HG03025 (cell line): Measurements from ENCODE around the gene PTK7.
"Not testable (repeated sequence)": the region's sequence is repeated elsewhere in the genome, so short reads cannot be mapped to it uniquely, and the experiment has no call there.

Experiments
- ATAC-seq: cut with Tn5 transposase; IDR thresholded peaks from one replicate; pipeline ENCODE4 v1.9.1; 2021; ENCODE audit warnings: mild to moderate bottlenecking, moderate library complexity; ENCODE audit not compliant: unreplicated experiment, low FRiP score

Gene PTK7

DNA sequence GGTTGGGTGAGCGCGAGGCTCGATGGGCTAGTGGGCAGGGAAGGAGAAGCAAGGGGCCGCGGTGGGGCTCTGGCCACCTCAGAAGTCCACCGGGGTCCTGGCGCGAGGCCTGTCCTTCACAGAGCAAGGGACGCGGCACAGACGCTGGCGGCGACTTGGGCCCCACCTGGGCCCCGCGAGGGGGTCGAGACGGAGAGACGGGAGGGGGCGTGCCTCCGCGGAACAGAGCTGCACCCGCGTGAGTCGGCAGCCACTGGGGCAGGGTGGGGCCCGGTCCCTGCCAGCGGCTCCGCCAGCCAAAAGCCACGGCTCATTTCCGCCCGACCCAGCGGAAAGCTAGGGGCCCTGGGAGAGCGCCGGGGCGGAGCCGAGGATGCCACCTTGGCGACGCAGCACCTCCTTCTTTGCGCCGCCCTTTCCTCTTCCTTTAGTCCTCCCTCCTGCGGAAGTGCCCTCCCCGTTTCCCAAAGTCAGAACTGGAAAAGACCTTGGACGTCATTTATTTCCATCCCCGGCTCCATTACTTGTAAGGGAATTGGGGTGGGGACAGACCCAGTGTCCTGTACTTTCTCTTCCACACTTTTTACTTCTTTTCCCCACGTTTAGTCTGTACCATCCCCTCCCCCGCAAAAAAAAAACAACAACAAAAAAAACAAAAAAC lies 22.4 kb upstream of the PTK7 start, which contains the start of gene CUL7:
Gene CUL7 (minus strand): TSS at position 307 of the 661 bp plus-strand sequence. CDS start 1,063 bp downstream, outside the sequence.
- ATAC-seq = peak; percentile 59

DNA sequence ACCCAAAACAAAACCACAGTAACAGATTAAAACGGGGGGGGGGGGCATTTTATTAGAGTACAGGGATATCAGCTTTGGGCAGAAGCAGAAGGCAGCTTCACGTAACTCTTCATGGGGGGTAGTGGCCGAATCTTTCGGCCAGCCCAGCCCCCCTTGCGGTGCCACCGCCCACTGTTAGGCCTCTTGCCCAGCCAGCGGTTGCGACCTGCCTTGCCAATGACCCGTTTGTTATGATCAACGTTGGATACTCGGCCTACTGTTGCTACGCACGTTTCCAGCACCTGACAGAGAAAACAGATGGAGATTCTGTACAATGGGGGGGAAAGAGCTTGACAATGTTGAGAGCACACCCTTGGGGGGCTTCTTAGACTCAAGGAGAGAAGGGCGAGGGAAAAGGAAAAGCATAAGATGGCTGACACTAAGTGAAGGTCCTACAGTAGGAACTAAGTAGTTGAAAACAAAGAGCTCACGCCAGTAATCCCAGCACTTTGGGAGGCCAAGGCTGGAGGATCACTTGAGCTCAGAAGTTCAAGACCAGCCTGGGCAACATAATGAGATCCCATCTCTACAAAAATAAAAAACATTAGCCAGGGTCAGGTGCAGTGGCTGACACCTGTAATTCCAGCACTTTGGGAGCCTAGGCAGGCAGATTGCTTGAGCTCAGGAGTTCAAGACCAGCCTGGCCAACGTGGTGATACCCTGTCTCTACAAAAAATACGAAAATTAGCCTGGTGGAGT lies 21.7 kb upstream of the PTK7 start:
- ATAC-seq = no peak

DNA sequence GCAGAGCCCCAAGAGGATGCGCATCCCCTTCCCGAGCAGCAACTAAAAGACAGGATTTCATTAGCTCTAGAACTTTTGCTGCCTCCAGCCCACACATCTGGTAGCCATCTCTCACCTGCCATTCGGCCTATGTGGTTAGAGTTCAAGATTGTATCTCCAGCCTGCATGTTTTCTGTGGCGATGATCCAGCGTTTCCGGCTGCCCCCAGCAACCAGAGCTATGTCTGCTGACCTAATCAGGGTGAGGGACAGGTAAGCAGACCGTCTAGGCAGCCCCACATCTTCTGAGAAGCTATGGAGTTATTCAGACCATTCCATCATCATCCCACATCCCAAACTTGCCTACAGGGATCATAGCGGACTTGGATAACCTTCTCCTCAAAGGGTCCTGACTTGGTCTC lies 20.1 kb upstream of the PTK7 start:
- no peak for ATAC-seq

DNA sequence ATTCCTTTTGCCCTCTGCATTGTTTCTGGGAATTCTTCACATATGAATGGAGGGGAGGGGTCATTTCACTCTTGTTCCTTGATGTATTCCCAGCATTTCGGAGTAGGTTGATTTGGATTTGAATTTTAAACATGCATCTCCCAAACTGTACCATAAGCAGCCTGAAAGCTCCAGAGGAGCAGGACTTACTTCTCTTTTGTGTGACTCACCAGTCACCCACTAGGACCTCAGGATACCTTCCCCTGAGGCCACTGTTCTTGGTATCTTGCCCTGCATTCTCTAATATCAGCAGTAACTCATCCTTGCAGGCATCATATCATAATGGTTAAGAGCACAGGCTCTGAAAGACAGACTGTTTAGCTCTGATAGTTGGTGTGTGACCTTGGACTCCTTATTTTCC lies 17.6 kb upstream of the PTK7 start:
- ATAC-seq = no peak

DNA sequence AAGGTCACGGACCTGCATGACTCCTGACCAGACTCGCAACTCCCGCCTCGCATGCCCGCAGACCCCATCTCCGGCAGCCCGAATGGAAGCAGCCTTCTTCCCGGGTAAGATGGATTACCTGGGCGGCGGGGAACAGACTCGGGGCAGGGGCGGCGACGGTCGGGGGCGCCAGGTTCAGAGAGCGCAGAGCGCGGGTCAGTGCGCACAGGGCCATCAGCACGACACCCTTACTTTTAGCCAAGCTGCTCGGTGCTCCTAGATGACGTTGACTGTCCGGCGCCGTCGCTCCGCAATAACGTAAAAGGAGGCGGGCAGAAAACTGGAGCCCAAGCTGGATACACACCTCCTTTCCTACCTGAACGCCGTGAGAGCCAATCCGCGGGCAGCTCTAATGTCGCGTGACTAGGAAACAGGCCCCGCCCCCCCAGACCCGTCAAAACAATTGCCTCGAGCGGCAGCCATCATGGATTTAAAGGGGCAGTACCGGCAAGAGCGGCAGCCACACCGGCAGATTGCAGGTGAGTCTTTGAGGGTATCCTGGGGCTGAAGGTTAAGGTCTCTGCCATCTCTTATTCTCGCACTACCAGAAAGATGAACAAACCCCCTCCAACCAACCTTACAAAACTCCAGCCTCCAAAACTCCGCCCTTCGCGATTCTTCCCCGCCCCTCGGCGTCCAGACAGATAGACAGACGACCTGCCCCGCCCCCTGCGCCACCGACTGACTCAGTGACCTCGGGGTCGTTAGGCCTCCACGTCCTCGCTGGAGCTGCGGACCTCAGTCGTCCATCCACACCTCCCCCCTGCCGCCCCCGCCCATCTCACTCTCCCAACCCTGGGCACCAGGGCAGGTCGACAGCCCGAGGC lies 16.7 kb upstream of the PTK7 start, which contains the start of the genes KLC4 and MRPL2:
Gene KLC4 (plus strand): TSS at position 464 of the 866 bp plus-strand sequence. CDS start 1,705 bp downstream, outside the sequence.
Gene MRPL2 (minus strand): TSS at position 267 of the 866 bp plus-strand sequence. CDS start 53 bp downstream, at position 214.
- ATAC-seq = peak; percentile 88

DNA sequence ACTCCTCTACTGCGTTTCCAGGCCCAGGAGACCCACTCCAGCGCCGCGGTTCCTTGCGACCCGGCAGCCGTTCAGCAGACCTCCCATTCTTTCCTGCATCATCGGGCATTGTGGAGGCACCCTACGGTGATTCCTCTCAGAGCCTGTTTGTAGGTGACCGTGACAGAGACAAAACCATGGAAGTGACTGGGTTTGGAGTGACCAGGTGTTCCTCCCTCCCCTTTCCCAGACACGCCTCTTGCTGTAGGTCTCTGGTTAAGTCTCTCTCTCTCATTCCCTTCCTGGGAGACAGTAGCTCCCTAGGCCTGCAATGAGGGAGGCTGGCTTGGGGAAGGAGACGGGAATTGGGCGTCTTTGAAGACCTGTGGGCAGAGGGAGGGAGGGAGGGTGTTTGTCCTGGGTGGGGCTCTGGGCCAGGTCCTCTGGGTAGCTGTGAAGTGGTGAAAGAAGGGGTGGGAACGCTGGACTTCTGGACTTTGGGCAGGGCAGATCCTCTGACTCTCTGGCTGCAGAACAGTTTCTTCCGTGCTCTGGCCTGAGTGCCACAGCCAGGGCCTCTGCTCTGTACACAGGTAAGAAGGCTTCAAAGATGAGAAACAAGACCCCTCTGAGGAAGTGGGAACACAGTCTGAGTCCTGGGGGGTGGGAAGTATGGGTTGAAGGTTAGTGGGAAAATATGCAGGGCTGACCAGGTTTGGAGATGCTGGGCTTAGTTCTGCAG lies 15.9 kb upstream of the PTK7 start:
- no peak for ATAC-seq

DNA sequence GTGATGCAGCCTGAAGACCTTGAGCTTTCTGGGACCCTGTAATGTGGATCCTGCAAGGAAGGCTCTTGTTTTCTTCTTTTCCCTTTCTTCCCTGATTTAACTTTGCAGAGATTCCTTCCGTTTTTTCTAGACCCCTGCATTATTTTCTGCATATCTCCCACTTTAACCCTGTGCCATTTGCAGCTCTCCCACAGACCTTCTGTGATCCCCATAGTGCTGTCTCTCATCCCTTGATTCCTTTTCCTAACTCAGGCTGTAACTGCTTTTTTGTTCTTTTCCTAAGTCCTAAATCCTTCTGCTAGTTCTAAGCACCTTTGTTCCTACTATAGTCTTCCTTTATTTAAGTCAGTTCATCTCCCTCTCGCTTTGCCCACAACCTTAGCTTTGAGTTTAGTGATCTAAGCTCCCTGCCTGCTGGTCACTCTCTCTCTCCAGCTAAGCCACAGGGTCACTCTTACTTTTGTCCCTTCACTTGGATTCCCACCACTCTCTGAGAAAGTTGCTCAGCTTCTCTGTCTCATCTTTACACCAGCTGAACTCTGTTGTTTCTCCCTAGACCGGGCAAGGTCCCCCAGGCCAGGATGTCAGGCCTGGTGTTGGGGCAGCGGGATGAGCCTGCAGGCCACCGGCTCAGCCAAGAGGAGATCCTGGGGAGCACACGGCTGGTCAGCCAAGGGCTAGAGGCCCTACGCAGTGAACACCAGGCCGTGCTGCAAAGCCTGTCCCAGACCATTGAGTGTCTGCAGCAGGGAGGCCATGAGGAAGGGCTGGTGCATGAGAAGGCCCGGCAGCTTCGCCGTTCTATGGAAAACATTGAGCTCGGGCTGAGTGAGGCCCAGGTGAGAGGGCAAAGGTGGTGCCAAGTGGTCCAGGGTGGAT lies 15.1 kb upstream of the PTK7 start:
- ATAC-seq = no peak

DNA sequence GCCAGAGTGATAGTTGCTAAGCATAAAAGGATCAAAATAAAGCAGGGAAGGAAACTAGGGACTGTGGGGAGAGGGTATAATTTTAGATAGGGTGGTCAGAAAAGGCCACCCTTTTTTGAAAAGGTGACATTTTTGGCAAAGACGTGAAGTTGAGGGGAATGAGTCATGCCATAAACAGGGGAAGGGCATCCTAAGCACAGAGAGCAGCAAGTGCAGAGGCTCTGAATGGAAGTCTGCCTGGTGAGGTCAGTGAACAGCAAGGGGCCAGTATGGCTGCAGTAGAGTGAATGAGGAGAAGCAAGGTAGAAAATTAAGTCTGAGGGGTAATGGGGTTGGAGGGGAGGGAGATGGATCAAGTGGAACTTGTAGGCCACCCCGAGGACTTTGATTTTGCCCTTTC lies 14.3 kb upstream of the PTK7 start:
- ATAC-seq = no peak

DNA sequence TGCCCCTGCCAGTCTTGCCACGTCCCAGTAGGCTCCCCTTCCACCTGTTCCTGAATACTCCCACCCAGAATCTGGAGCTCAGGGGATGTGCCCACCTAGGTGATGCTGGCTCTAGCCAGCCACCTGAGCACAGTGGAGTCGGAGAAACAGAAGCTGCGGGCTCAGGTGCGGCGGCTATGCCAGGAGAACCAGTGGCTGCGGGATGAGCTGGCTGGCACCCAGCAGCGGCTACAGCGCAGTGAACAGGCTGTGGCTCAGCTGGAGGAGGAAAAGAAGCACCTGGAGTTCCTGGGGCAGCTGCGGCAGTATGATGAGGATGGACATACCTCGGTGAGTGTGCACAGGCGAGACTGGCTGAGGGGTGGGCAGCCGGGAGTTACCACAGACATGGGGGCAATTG lies 13.3 kb upstream of the PTK7 start:
- no peak for ATAC-seq

DNA sequence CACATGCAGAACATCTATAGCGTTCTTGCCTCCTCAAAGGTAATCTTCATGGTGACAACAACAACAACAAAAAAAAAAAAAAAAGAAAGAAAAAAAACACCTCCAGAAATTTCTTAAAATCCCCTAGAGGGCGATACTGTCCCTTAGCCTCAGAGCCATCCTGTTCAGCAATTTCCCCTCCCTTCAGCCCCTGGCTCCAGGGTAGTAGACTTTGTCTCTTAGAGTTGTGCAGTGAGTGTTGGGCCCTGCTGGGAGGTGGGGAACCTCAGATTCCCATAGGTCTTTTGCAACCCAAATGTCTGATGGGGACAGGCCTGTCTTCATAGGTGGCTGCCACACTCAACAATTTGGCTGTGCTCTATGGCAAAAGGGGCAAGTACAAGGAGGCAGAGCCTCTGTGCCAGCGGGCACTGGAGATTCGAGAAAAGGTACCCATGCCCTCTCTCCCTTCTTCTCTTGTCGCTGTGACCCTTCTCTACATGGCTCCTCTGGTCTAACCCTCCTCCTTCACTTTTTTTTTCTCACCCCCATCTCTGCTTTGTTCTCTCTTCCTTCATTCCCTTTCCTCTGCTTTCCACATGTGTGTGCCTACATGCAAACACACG lies 6.0 kb upstream of the PTK7 start:
- ATAC-seq = no peak

DNA sequence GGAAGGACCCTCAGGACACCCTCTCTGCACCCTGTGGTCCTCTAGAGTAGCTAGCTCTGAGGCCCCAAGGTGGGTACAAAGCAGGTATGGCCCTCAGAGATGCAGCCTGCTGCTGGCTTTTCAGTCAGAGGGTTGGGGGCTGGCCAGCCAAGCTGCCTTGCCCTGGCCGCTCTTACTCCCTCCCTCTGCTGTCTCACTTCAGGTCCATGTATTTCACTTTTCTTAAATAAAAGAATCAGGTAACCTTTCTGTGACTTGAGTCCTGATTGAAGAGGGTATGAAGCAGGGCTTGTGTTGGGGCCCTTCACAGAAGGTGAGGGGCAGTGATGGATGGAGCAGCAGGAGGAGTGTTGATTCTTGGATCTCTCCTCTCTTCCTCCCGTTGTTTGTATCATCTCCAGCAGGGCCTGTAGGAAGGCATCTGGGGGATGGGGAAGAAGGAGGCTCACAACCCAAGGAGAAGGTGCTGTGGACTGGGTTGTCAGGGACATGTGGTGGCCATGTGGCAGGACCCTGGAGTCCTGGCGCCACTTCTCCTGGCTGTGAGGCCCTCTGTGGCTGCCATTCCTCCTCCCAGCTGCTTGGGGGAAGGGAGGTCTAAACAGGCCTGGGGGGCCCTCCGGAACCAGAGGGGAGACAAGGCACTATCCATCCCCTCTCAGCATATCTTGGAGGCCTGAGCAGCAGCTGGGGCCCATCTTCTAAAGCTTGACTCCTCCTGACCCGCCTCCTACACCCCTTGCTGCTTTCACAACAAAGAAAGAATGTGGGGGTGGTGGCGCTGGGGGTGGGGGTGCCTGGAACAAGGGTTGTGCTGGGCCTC lies 1.1 kb upstream of the PTK7 start:
- no peak for ATAC-seq

DNA sequence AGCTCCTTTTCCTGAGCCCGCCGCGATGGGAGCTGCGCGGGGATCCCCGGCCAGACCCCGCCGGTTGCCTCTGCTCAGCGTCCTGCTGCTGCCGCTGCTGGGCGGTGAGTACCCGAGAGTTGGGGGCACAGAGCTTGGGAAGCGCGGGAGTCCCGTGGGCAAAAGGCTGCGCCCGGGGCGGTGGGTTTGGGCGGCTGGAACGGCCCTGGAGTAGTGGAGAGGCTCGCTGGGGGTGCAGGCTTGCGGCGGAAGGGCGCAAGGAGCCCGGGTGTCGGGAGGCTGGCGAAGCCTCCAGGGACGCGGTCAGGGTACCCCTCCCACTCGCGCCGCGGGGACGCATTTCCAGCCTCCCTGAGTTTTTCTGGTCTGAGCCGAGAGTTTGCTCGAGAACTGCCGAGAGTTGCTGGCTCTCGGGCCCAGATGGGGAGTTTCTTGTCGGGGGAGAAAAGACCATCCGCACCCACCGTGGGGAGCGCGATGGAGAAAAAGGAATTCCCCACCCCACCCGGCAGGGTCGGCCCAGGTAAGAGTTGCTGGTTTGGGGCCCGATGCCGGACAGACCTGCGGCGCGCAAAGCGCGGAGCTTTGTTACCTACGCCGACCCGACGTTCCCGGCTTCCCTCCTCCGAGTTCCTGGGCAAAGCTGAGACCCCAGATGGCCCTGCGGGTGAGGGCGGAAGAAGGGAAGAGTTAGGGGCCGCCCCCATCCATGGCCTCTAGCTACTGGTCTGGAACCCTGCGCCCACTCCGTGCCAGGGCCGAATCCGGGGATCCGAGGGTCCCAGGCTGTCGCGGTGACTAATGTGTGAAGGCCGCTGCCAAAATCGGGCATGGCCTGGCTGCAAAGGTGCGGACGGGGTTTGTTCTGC lies 584 bp downstream of the PTK7 start:
- no peak for ATAC-seq

DNA sequence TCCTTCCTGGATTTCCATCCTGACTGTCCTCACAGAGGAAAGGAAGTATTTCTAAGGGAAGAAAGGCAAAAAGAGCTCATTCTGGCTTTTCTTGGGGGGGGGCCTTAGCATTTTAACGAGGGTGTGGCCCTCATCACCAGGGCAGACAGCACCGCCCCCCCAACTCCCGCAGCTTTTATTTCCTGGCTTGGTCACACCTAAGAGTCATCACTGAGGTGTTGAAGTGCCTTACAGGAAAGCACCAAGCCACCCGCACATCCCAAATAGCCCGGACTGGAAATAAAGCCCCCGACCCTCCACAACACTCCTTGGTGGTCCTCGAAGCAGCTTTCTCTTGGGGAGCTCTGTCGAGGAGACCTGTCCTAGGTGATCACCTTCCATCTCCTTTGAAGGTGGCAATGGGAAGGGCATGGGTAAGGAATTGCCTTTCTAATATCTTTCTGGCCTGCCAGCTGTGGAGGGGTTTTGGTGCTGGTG lies 1.3 kb downstream of the PTK7 start:
- no peak for ATAC-seq

DNA sequence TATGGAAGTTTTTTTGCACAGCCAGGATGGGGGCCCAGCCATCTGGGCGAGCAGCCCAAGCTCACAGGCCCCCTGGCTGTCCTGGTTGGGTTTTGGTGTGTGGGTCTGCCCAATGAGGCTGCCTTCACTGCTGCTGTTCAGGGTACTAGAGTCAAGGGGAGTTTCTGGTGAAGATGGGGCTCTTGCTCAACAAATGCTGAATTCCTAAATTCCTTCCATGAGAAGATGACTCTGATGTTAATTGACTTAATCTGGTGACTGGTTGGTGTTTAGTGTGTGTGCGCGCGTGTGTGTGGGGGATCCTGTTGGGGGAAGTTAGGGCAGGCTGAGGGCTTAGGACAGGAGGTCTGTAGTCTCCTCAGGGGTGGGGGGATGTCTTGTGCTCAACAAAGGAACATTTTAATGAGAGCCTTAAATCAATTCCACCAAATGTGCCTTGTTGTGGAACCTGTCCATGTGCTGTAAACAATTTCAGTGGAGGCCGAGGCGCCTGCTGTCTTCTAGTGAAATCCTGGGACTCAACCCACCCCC lies 1.9 kb downstream of the PTK7 start:
- no peak for ATAC-seq

DNA sequence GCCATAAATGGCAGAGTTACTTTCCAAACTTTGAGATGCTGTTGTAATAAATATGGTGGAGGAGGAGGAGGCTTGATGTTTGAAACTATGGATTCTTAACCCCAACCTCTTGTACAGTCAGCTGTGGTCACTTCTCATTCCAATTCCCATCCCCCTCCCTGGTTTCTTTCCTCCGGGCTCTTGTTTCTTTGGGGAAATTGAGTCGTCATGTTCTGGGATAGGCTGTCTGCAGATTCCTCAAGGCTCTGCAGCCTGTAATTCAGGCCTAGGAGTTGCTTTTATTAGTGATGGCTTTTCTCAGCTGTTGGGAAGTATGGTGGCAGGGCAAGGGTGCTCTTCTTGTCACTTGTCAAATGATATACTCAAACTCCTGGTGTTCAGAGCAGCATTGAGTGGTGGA lies 2.6 kb downstream of the PTK7 start:
- ATAC-seq = no peak

DNA sequence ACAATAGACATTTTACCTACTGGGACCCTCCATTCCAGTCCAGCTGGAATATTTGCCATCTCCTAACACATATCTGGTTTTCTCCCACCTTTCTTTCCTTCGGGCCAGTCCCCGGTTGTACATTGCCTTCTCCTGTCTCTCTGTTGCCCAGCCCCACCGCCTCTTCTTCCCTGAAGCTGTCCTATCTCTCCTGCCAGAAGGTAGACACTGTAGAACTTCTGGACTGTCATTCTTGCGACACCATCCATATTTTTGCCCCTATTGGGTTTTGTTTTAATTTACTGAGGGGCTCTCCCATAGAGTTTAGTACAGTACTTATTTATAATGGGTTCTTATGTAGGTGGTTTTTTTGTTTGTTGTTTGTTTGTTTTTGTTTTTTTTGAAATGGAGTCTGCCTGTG lies 4.9 kb downstream of the PTK7 start:
- ATAC-seq = no peak

DNA sequence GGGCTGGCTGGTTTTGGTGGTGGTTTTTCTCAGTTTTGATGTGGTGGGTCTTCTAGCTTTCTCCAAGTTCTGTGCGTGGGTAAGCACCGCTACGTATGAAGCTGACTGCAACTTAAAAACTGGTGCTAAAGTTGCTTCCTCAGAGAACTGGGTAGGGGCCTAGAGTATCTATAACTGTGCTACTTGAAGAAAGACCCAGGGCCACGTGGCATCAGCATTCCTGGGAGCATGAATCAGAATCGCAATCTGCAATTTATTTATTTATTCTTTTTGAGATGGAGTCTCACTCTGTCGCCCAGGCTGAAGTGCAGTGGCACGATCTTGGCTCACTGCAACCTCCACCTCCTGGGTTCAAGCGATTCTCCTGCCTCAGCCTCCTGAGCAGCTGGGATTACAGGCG lies 5.8 kb downstream of the PTK7 start:
- ATAC-seq = not testable (repeated sequence)
